Measurements from ENCODE around the gene DTX4. TPM values are rescaled to one million over a fixed set of nuclear protein-coding genes. Genes with fewer than 3 reads are reported as not detected.

Gene DTX4
- total RNA-seq, 1 experiment from 2014 or later = 18.8 TPM

GRCh38 chr11:59183771-59184170 is 11.8 kb downstream of the DTX4 start:
- Histone ChIP-seq H3K4me3 (no peak overlapping the region), H3K9me3 (peaks cover 4% of the 10 kb centered on the region; the same call in 1 of the 2 replicates), H3K36me3 (peaks cover 87% of the 10 kb centered on the region), H3K27me3 (no peaks in the 10 kb centered on the region)
- DNase-seq = peak; percentile 5

GRCh38 chr11:59184691-59185339 is 12.9 kb downstream of the DTX4 start:
- no peak overlapping the region for H3K4me3 ChIP-seq
- DNase-seq = no peak
- H3K36me3 ChIP-seq = peaks cover 87% of the 10 kb centered on the region
- no peaks in the 10 kb centered on the region for H3K27me3 ChIP-seq
- no peaks in the 10 kb centered on the region for H3K9me3 ChIP-seq

- Histone ChIP-seq H3K9me3 (no peaks in the 10 kb centered on the region), H3K36me3 (peaks cover 93% of the 10 kb centered on the region), H3K27me3 (no peaks in the 10 kb centered on the region), H3K4me3 (no peak overlapping the region)
- no peak for DNase-seq
Measured at GRCh38 chr11:59185386-59185945, 13.5 kb downstream of the DTX4 start.

- peak; percentile 20 for DNase-seq
Measured at GRCh38 chr11:59186130-59186594, 14.2 kb downstream of the DTX4 start.

GRCh38 chr11:59187035-59187434 is 15.1 kb downstream of the DTX4 start:
- Histone ChIP-seq H3K36me3 (peaks cover 100% of the 10 kb centered on the region), H3K9me3 (no peaks in the 10 kb centered on the region), H3K4me3 (no peak overlapping the region), H3K27me3 (no peaks in the 10 kb centered on the region)
- no peak for DNase-seq

More at GRCh38 chr11:59186130-59186594, 14.2 kb downstream of the DTX4 start:
- H3K9me3 ChIP-seq = no peaks in the 10 kb centered on the region
- H3K4me3 ChIP-seq = no peak overlapping the region
- H3K36me3 ChIP-seq = peaks cover 100% of the 10 kb centered on the region
- no peaks in the 10 kb centered on the region for H3K27me3 ChIP-seq

GRCh38 chr11:59187587-59187986 is 15.7 kb downstream of the DTX4 start:
- peaks cover 100% of the 10 kb centered on the region for H3K36me3 ChIP-seq
- no peak for DNase-seq
- H3K4me3 ChIP-seq = no peak overlapping the region
- H3K9me3 ChIP-seq = no peaks in the 10 kb centered on the region
- no peaks in the 10 kb centered on the region for H3K27me3 ChIP-seq

GRCh38 chr11:59188954-59189353 is 17.0 kb downstream of the DTX4 start:
- Histone ChIP-seq H3K9me3 (no peaks in the 10 kb centered on the region), H3K27me3 (no peaks in the 10 kb centered on the region), H3K36me3 (peaks cover 100% of the 10 kb centered on the region), H3K4me3 (no peak overlapping the region)
- no peak for DNase-seq

GRCh38 chr11:59189986-59190385 is 18.1 kb downstream of the DTX4 start:
- no peaks in the 10 kb centered on the region for H3K27me3 ChIP-seq
- no peak for DNase-seq
- no peak overlapping the region for H3K4me3 ChIP-seq
- peaks cover 100% of the 10 kb centered on the region for H3K36me3 ChIP-seq
- no peaks in the 10 kb centered on the region for H3K9me3 ChIP-seq

- H3K27me3 ChIP-seq = no peaks in the 10 kb centered on the region
- H3K36me3 ChIP-seq = peaks cover 100% of the 10 kb centered on the region
- no peaks in the 10 kb centered on the region for H3K9me3 ChIP-seq
- no peak for DNase-seq
- no peak overlapping the region for H3K4me3 ChIP-seq
Measured at GRCh38 chr11:59191095-59191494, 19.2 kb downstream of the DTX4 start.

GRCh38 chr11:59191890-59192289 is 20.0 kb downstream of the DTX4 start:
- peaks cover 100% of the 10 kb centered on the region for H3K36me3 ChIP-seq
- DNase-seq = no peak
- H3K4me3 ChIP-seq = no peak overlapping the region
- no peaks in the 10 kb centered on the region for H3K9me3 ChIP-seq
- H3K27me3 ChIP-seq = no peaks in the 10 kb centered on the region

GRCh38 chr11:59192446-59193020 is 20.6 kb downstream of the DTX4 start:
- Histone ChIP-seq H3K4me3 (no peak overlapping the region), H3K9me3 (no peaks in the 10 kb centered on the region), H3K27me3 (no peaks in the 10 kb centered on the region), H3K36me3 (peaks cover 100% of the 10 kb centered on the region)
- DNase-seq = no peak

- DNase-seq = no peak
- no peaks in the 10 kb centered on the region for H3K27me3 ChIP-seq
- no peak overlapping the region for H3K4me3 ChIP-seq
- no peaks in the 10 kb centered on the region for H3K9me3 ChIP-seq
- H3K36me3 ChIP-seq = peaks cover 100% of the 10 kb centered on the region
Measured at GRCh38 chr11:59193587-59194130, 21.7 kb downstream of the DTX4 start.

GRCh38 chr11:59195586-59195985 is 23.7 kb downstream of the DTX4 start:
- no peak for DNase-seq
- no peaks in the 10 kb centered on the region for H3K27me3 ChIP-seq
- peaks cover 100% of the 10 kb centered on the region for H3K36me3 ChIP-seq
- no peak overlapping the region for H3K4me3 ChIP-seq
- no peaks in the 10 kb centered on the region for H3K9me3 ChIP-seq

- Histone ChIP-seq H3K36me3 (peaks cover 100% of the 10 kb centered on the region), H3K9me3 (no peaks in the 10 kb centered on the region), H3K27me3 (no peaks in the 10 kb centered on the region), H3K4me3 (no peak overlapping the region)
- no peak for DNase-seq
Measured at GRCh38 chr11:59196777-59197176, 24.8 kb downstream of the DTX4 start.

- Histone ChIP-seq H3K27me3 (no peaks in the 10 kb centered on the region), H3K9me3 (no peaks in the 10 kb centered on the region), H3K4me3 (no peak overlapping the region), H3K36me3 (peaks cover 100% of the 10 kb centered on the region)
- DNase-seq = peak; percentile 58
Measured at GRCh38 chr11:59197991-59198390, 26.1 kb downstream of the DTX4 start.

GRCh38 chr11:59198726-59199125 is 26.8 kb downstream of the DTX4 start:
- Histone ChIP-seq H3K36me3 (peaks cover 100% of the 10 kb centered on the region), H3K4me3 (no peak overlapping the region), H3K9me3 (no peaks in the 10 kb centered on the region), H3K27me3 (no peaks in the 10 kb centered on the region)
- DNase-seq = no peak

- no peak overlapping the region for H3K4me3 ChIP-seq
- DNase-seq = no peak
- H3K36me3 ChIP-seq = peaks cover 100% of the 10 kb centered on the region
- H3K9me3 ChIP-seq = no peaks in the 10 kb centered on the region
- H3K27me3 ChIP-seq = no peaks in the 10 kb centered on the region
Measured at GRCh38 chr11:59199546-59200422, 27.9 kb downstream of the DTX4 start.
